HEK293 (cell line): ENCODE measurements around the gene PRG3.

Experiments
- CTCF ChIA-PET: fragments of 350-600 bp; formaldehyde crosslinking; extraction: SDS; loops from one replicate; lab custom pipeline; 2021; ENCODE audit warnings: antibody characterized with exemption; lab: Yijun Ruan, JAX
- POLR2A ChIA-PET: fragments of 300-600 bp; formaldehyde crosslinking; extraction: SDS; loops from one replicate; lab custom pipeline; 2020; ENCODE audit warnings: antibody characterized with exemption, inconsistent platforms; lab: Yijun Ruan, JAX
- H3K27ac ChIP-seq: fragments of 200-500 bp; sonication (Bioruptor generic); 2 replicates; pipeline ENCODE4 v1.5.1; 2014; ENCODE audit warnings: low read depth, low read length, control low read depth, inconsistent platforms; ENCODE audit errors: extremely low read depth
- H3K36me3 ChIP-seq, 2 experiments: fragments of 200-500 bp in 1 of 2; sonication (Bioruptor generic) in 1 of 2; 1 replicate in 1 of 2; 2 replicates in 1 of 2; pipeline ENCODE4 v1.5.1; 2014 to 2017; ENCODE audit warnings: inconsistent platforms in 2 of 2, low read length in 2 of 2; ENCODE audit not compliant: control insufficient read depth in 2 of 2, insufficient read depth in 1 of 2
- H3K4me1 ChIP-seq: fragments of 200-500 bp; sonication (Bioruptor generic); 2 replicates; pipeline ENCODE4 v1.5.1; 2014; ENCODE audit warnings: mild to moderate bottlenecking, low read length, inconsistent platforms; ENCODE audit not compliant: control insufficient read depth, insufficient read depth
- H3K4me3 ChIP-seq: 2 replicates; pipeline ENCODE4 v1.5.1; 2011; ENCODE audit warnings: low read depth, mild to moderate bottlenecking, control low read depth, low read length, moderate library complexity
- H3K9me3 ChIP-seq: fragments of 200-500 bp; sonication (Bioruptor generic); 2 replicates; pipeline ENCODE4 v1.5.1; 2014; ENCODE audit warnings: low read depth, low read length, inconsistent platforms; ENCODE audit not compliant: control insufficient read depth, insufficient read depth
- GFI1B ChIP-seq: fragments of 450-650 bp; formaldehyde crosslinking; IDR thresholded peaks from 2 replicates; pipeline ENCODE4 v1.5.1; 2016; ENCODE audit warnings: missing biosample characterization, missing genetic modification characterization
- GLI2 ChIP-seq: fragments of 450-650 bp; formaldehyde crosslinking; IDR thresholded peaks from 2 replicates; pipeline ENCODE4; 2017; ENCODE audit warnings: missing biosample characterization, missing genetic modification characterization, low read depth, borderline replicate concordance
- MEIS1 ChIP-seq: sonication (generic); formaldehyde crosslinking; IDR thresholded peaks from 2 replicates; pipeline ENCODE4 v1.8.1; 2022; ENCODE audit warnings: missing genetic modification reagents, mild to moderate bottlenecking, borderline replicate concordance
- RBAK ChIP-seq: fragments of 450-650 bp; formaldehyde crosslinking; IDR thresholded peaks from 2 replicates; pipeline ENCODE4 v1.5.1; 2016; ENCODE audit warnings: missing biosample characterization, missing genetic modification characterization
- YY1 ChIP-seq: fragments of 450-650 bp; formaldehyde crosslinking; IDR thresholded peaks from 2 replicates; pipeline ENCODE4 v1.5.1; 2018; ENCODE audit warnings: missing biosample characterization, missing genetic modification characterization
- ZBTB7A ChIP-seq: fragments of 450-650 bp; formaldehyde crosslinking; IDR thresholded peaks from 2 replicates; pipeline ENCODE4 v1.5.1; 2016; ENCODE audit warnings: low read depth, missing biosample characterization, missing genetic modification characterization
- ZNF175 ChIP-seq: fragments of 450-650 bp; formaldehyde crosslinking; IDR thresholded peaks from 2 replicates; pipeline ENCODE4 v1.5.1; 2016; ENCODE audit warnings: missing biosample characterization, missing genetic modification characterization
- ZNF221 ChIP-seq: fragments of 450-650 bp; formaldehyde crosslinking; IDR thresholded peaks from 2 replicates; pipeline ENCODE4 v1.5.1; 2017; ENCODE audit warnings: missing biosample characterization, missing genetic modification characterization, borderline replicate concordance
- ZNF223 ChIP-seq: fragments of 450-650 bp; formaldehyde crosslinking; IDR thresholded peaks from 2 replicates; pipeline ENCODE4 v1.5.1; 2016; ENCODE audit warnings: missing biosample characterization, missing genetic modification characterization
- ZNF280C ChIP-seq: fragments of 450-650 bp; formaldehyde crosslinking; IDR thresholded peaks from 2 replicates; pipeline ENCODE4 v1.5.1; 2016; ENCODE audit warnings: missing biosample characterization, missing genetic modification characterization
- ZNF398 ChIP-seq: fragments of 450-650 bp; formaldehyde crosslinking; IDR thresholded peaks from 2 replicates; pipeline ENCODE4 v1.5.1; 2017; ENCODE audit warnings: missing biosample characterization, missing genetic modification characterization
- ZNF449 ChIP-seq: fragments of 450-650 bp; formaldehyde crosslinking; IDR thresholded peaks from 2 replicates; pipeline ENCODE4 v1.5.1; 2017; ENCODE audit warnings: missing biosample characterization, mild to moderate bottlenecking, missing genetic modification characterization, moderate library complexity
- ZNF510 ChIP-seq: fragments of 450-650 bp; formaldehyde crosslinking; IDR thresholded peaks from 2 replicates; pipeline ENCODE4 v1.5.1; 2018; ENCODE audit warnings: mild to moderate bottlenecking, missing genetic modification characterization, missing biosample characterization; ENCODE audit not compliant: insufficient replicate concordance
- ZNF521 ChIP-seq: fragments of 450-650 bp; formaldehyde crosslinking; IDR thresholded peaks from 2 replicates; pipeline ENCODE4 v1.5.1; 2017; ENCODE audit warnings: missing biosample characterization, mild to moderate bottlenecking, missing genetic modification characterization
- ZNF558 ChIP-seq: fragments of 450-650 bp; formaldehyde crosslinking; IDR thresholded peaks from 2 replicates; pipeline ENCODE4 v1.5.1; 2016; ENCODE audit warnings: missing biosample characterization, missing genetic modification characterization
- ZNF560 ChIP-seq: fragments of 450-650 bp; formaldehyde crosslinking; IDR thresholded peaks from 2 replicates; pipeline ENCODE4 v1.5.1; 2017; ENCODE audit warnings: missing biosample characterization, missing genetic modification characterization, borderline replicate concordance
- ZNF626 ChIP-seq: fragments of 450-650 bp; sonication (Bioruptor Pico); formaldehyde crosslinking; IDR thresholded peaks from 2 replicates; pipeline ENCODE4 v1.5.1; 2018; ENCODE audit warnings: missing biosample characterization, missing genetic modification characterization, inconsistent platforms
- ZNF645 ChIP-seq: fragments of 450-650 bp; formaldehyde crosslinking; IDR thresholded peaks from 2 replicates; pipeline ENCODE4; 2016; ENCODE audit warnings: missing biosample characterization, missing genetic modification characterization
- ZNF664 ChIP-seq: fragments of 450-650 bp; formaldehyde crosslinking; IDR thresholded peaks from 2 replicates; pipeline ENCODE4 v1.5.1; 2016; ENCODE audit warnings: missing biosample characterization, missing genetic modification characterization
- ZNF777 ChIP-seq: fragments of 450-650 bp; formaldehyde crosslinking; IDR thresholded peaks from 2 replicates; pipeline ENCODE4 v1.5.1; 2017; ENCODE audit warnings: missing biosample characterization, missing genetic modification characterization, borderline replicate concordance
- ZNF837 ChIP-seq: fragments of 450-650 bp; formaldehyde crosslinking; IDR thresholded peaks from 2 replicates; pipeline ENCODE4 v1.5.1; 2016; ENCODE audit warnings: missing biosample characterization, missing genetic modification characterization

Gene PRG3

GRCh38 chr11:57380975-57381374 lies at the start of gene PRG3:
TSS of gene PRG3 (minus strand) at chr11:57381150. CDS start at chr11:57380708, 442 bp downstream.
- Histone ChIP-seq H3K4me3 (no peak within 1 kb of the TSS), H3K4me1 (no peaks in the 10 kb centered on the region), H3K36me3 (no peaks in the 10 kb centered on the region), H3K27ac (no peak within 1 kb of the TSS), H3K9me3 (no peaks in the 10 kb centered on the region)
- TF ChIP-seq ZNF664 (tag by site-specific recombination) = no peak
- TF ChIP-seq ZNF837 = no peak
- ChIA-PET CTCF (interaction anchor here (0.6 kb wide), 1 partner anchor 146 kb away, joined by 3 read pairs; no protein-coding TSS in a partner anchor), POLR2A (interaction anchor here (0.7 kb wide), 1 partner anchor 8 kb away, joined by 4 read pairs; no protein-coding TSS in a partner anchor)

- ChIA-PET POLR2A (interaction anchor here (1.2 kb wide), 1 partner anchor 45 kb away, joined by 3 read pairs; no protein-coding TSS in a partner anchor), CTCF (interaction anchor here (0.7 to 1.9 kb wide), 6 partner anchors 27 to 97 kb away, joined by 3 to 9 read pairs (median 4); no protein-coding TSS in a partner anchor)
- no peak for TF ChIP-seq ZNF777 (tag by site-specific recombination)
- no peak for TF ChIP-seq ZNF560 (tag by site-specific recombination)
- TF ChIP-seq YY1 (tag by site-specific recombination) = no peak
- no peak for TF ChIP-seq GLI2
- TF ChIP-seq ZNF223 = no peak
- no peak for TF ChIP-seq ZNF221 (tag by site-specific recombination)
- no peak for TF ChIP-seq MEIS1
- TF ChIP-seq GFI1B (tag by site-specific recombination) = no peak
- TF ChIP-seq ZNF398 (tag by site-specific recombination) = no peak
- TF ChIP-seq ZNF280C = no peak
- no peak for TF ChIP-seq ZBTB7A (tag by site-specific recombination)
- no peak for TF ChIP-seq ZNF521 (tag by site-specific recombination)
- no peak for TF ChIP-seq ZNF449 (tag by site-specific recombination)
- no peak for TF ChIP-seq ZNF626 (tag by site-specific recombination)
- TF ChIP-seq RBAK (tag by site-specific recombination) = no peak
- TF ChIP-seq ZNF558 (tag by site-specific recombination) = no peak
- no peak for TF ChIP-seq ZNF175 (tag by site-specific recombination)
- TF ChIP-seq ZNF510 (tag by site-specific recombination) = no peak
- no peak for TF ChIP-seq ZNF645 (tag by site-specific recombination)
- no peaks in the 10 kb centered on the region for H3K36me3 ChIP-seq
- no peaks in the 10 kb centered on the region for H3K9me3 ChIP-seq
- H3K4me1 ChIP-seq = no peaks in the 10 kb centered on the region
- H3K4me3 ChIP-seq = no peak overlapping the region
- no peak overlapping the region for H3K27ac ChIP-seq
Measured at GRCh38 chr11:57429946-57430345, 49.0 kb upstream of the PRG3 start.
